SK-N-MC (cell line): ENCODE data around the gene UNC13B.

Experiments used
- EZH2 ChIP-seq: fragments of 200-600 bp; sonication (generic); IDR thresholded peaks from one replicate; pipeline ENCODE4 v1.6.1; 2017; ENCODE audit warnings: antibody characterized with exemption
- FOXP2 ChIP-seq: optimal IDR thresholded peaks from 2 replicates; pipeline ENCODE3; 2011; ENCODE audit warnings: mild to moderate bottlenecking, moderate library complexity; ENCODE audit not compliant: insufficient read depth; ENCODE audit errors: extremely low read length, control extremely low read depth
- POLR2AphosphoS5 ChIP-seq: IDR thresholded peaks from 2 replicates; pipeline ENCODE4 v1.6.1; 2012; ENCODE audit warnings: mild to moderate bottlenecking, low read depth, low read length, borderline replicate concordance

- TF ChIP-seq EZH2 (no peak), FOXP2 (no peak), POLR2AphosphoS5 (no peak)
These were observed 45.3 kb upstream of the UNC13B start for GRCh38 chr9:35116539-35116897.
